ENCODE data around the gene POMT2.

- peak; percentile 13 for TF ChIP-seq CTCF (IDR thresholded peaks at IDR 0.05; ENCODE audit: low read depth, low read length, poor library complexity, severe bottlenecking)
- TF ChIP-seq EZH2phosphoT487 (IDR thresholded peaks at IDR 0.05; ENCODE audit: borderline replicate concordance, low read length): no peak
Measured at GRCh38 chr14:77278461-77279230, 42.0 kb downstream of the POMT2 start.
